SU-DHL-6 (cell line): ENCODE data around the gene OLFM1.

ENCODE experiments used
- H2AFZ ChIP-seq: fragments of 200-600 bp; sonication (generic); 2 replicates; pipeline ENCODE4 v1.6.1; 2014; ENCODE audit warnings: low read depth, mild to moderate bottlenecking, moderate library complexity, mixed read lengths, antibody characterized with exemption, low read length; ENCODE audit not compliant: severe bottlenecking
- H3F3A ChIP-seq: fragments of 200-600 bp; shearing (Covaris generic); 2 replicates; pipeline ENCODE4 v1.6.0; 2016; ENCODE audit warnings: antibody characterized with exemption, mild to moderate bottlenecking; ENCODE audit not compliant: insufficient read depth
- H3K27ac ChIP-seq: fragments of 200-600 bp; sonication (generic); 2 replicates; pipeline ENCODE4 v1.5.1; 2016; ENCODE audit warnings: low read depth, mild to moderate bottlenecking, low read length, moderate library complexity, mixed read lengths
- H3K27me3 ChIP-seq: fragments of 200-600 bp; sonication (generic), shearing (Covaris generic); 2 replicates; pipeline ENCODE4 v1.6.0; 2014; ENCODE audit warnings: mild to moderate bottlenecking, low read length
- H3K36me3 ChIP-seq: fragments of 200-600 bp; sonication (generic); 2 replicates; pipeline ENCODE4 v1.6.1; 2014; ENCODE audit warnings: mild to moderate bottlenecking, low read length, mixed read lengths
- H3K4me2 ChIP-seq: fragments of 300-600, 200-600 bp; shearing (Covaris generic), sonication (generic); 2 replicates; pipeline ENCODE4 v1.6.0; 2014; ENCODE audit warnings: low read length, low read depth, mild to moderate bottlenecking; ENCODE audit not compliant: poor library complexity, severe bottlenecking
- H3K4me3 ChIP-seq: fragments of 200-600 bp; sonication (generic); 2 replicates; pipeline ENCODE4 v1.5.1; 2014; ENCODE audit warnings: antibody characterized with exemption, low read length, mild to moderate bottlenecking, mixed read lengths; ENCODE audit not compliant: insufficient read depth, poor library complexity, severe bottlenecking
- H3K79me2 ChIP-seq: fragments of 200-600 bp; sonication (generic); 2 replicates; pipeline ENCODE4 v1.6.1; 2014; ENCODE audit warnings: mild to moderate bottlenecking, low read length, moderate library complexity; ENCODE audit not compliant: insufficient read depth
- H3K9ac ChIP-seq: fragments of 200-600 bp; sonication (generic); 2 replicates; pipeline ENCODE4 v1.7.0; 2014; ENCODE audit warnings: mild to moderate bottlenecking, low read length
- H3K9me2 ChIP-seq: fragments of 200-600 bp; sonication (generic); replicated peaks from 2 replicates; pipeline ENCODE4 v1.6.1; 2014; ENCODE audit warnings: low read length; ENCODE audit not compliant: insufficient read depth
- H3K9me3 ChIP-seq: fragments of 200-600 bp; sonication (generic); 2 replicates; pipeline ENCODE4 v1.6.1; 2014; ENCODE audit warnings: low read length, mixed read lengths; ENCODE audit not compliant: insufficient read depth
- H4K20me1 ChIP-seq: fragments of 200-600 bp; sonication (generic); 2 replicates; pipeline ENCODE4 v1.6.1; 2014; ENCODE audit warnings: low read depth, mild to moderate bottlenecking, antibody characterized with exemption, low read length, moderate library complexity, mixed read lengths
- EZH2phosphoT487 ChIP-seq: fragments of 200-600 bp; sonication (generic), shearing (Covaris generic); conservative IDR thresholded peaks from 2 replicates; pipeline ENCODE4 v1.6.1; 2018; ENCODE audit warnings: mild to moderate bottlenecking, antibody characterized with exemption, low read length, moderate library complexity, mixed read lengths
- TF ChIP-seq, protein P1 (sequence below): fragments of 200-600 bp; sonication (generic); IDR thresholded peaks from one replicate; pipeline ENCODE4 v1.5.1; 2017; ENCODE audit warnings: antibody characterized with exemption, mild to moderate bottlenecking, low read length, moderate library complexity; ENCODE audit not compliant: insufficient read depth, poor library complexity, severe bottlenecking

OLFM1 gene

DNA sequence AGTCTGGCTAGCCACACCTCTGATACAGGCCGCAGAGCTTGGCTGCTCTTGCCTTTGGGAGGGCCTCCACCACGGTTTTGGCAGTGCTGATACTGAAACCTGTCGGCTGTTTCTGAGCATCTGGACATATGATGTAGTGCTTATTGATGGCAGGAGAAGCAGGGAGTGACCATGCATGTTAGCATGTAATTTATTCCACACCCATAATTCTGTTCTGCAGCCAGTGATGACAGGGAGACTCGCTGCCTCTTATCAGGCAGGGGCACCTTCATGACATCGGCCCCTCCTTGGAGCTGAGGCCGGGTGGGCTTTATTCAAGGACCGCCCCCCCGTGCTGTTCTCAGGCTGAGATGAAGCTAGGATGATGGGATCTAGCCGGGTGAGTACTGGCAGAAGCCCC is 49.0 kb downstream of the OLFM1 start:
- H3K4me2 ChIP-seq, result no peak overlapping the region
- TF ChIP-seq EZH2phosphoT487, result no peak
- TF ChIP-seq, protein P1, sequence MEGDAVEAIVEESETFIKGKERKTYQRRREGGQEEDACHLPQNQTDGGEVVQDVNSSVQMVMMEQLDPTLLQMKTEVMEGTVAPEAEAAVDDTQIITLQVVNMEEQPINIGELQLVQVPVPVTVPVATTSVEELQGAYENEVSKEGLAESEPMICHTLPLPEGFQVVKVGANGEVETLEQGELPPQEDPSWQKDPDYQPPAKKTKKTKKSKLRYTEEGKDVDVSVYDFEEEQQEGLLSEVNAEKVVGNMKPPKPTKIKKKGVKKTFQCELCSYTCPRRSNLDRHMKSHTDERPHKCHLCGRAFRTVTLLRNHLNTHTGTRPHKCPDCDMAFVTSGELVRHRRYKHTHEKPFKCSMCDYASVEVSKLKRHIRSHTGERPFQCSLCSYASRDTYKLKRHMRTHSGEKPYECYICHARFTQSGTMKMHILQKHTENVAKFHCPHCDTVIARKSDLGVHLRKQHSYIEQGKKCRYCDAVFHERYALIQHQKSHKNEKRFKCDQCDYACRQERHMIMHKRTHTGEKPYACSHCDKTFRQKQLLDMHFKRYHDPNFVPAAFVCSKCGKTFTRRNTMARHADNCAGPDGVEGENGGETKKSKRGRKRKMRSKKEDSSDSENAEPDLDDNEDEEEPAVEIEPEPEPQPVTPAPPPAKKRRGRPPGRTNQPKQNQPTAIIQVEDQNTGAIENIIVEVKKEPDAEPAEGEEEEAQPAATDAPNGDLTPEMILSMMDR, result no peak
- H3K27ac ChIP-seq, result no peak overlapping the region
- H4K20me1 ChIP-seq, result no peaks in the 10 kb centered on the region
- no peaks in the 10 kb centered on the region for H3K36me3 ChIP-seq
- H3K79me2 ChIP-seq, result no peaks in the 10 kb centered on the region
- no peaks in the 10 kb centered on the region for H3K27me3 ChIP-seq
- H3K9ac ChIP-seq, result no peak overlapping the region
- H2AFZ ChIP-seq, result no peak overlapping the region
- H3K4me3 ChIP-seq, result no peak overlapping the region
- H3F3A ChIP-seq, result no peaks in the 10 kb centered on the region
- no peaks in the 10 kb centered on the region for H3K9me3 ChIP-seq
- H3K9me2 ChIP-seq, result no peaks in the 10 kb centered on the region

DNA sequence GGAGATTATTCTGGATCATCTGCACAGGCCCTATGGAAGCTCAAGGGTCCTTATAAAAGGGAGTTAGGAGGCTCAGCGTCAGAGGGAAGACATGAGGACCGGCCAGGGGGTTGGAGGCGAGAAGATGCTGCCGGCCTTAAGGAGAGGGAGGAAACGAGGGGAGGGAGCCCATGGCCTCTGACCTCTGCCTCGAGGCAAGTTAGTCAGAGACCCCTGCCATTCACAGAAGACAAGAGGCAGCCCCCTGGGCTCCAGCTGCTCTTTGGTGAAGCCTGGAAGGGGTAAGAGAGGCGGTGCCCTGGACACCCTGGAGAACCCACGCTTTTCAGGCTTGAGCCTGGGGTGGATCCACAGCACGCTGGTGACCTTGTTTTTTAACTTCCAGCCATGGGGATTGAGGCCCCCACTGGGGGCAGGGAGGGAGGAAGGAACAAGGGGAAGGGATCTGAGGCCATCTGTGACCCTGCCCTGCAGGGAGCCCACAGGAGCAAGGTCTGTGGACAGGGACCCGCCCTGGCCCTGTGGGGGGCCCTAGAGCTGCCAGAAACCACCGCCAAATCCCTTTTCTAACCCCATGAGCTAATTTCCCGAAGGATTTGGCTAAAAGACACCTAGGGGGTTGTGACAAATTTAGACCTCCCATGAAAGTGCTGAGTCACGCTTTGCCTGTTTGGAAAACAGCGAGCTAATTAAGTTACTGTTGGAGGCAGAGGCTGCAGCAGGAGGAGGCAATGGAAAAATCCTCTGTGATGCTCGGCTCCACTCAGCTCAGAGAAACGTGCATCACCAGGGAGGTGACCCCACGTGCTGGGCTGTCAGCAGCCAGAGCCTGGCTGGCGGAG is 49.7 kb downstream of the OLFM1 start:
- no peak overlapping the region for H3K4me3 ChIP-seq
- no peaks in the 10 kb centered on the region for H4K20me1 ChIP-seq
- H3K27ac ChIP-seq, result no peak overlapping the region
- H2AFZ ChIP-seq, result no peak overlapping the region
- H3K27me3 ChIP-seq, result no peaks in the 10 kb centered on the region
- no peaks in the 10 kb centered on the region for H3K79me2 ChIP-seq
- no peaks in the 10 kb centered on the region for H3F3A ChIP-seq
- no peaks in the 10 kb centered on the region for H3K9me2 ChIP-seq
- TF ChIP-seq EZH2phosphoT487, result no peak
- TF ChIP-seq, protein P1, result no peak
- no peak overlapping the region for H3K4me2 ChIP-seq
- H3K36me3 ChIP-seq, result no peaks in the 10 kb centered on the region
- H3K9ac ChIP-seq, result no peak overlapping the region
- no peaks in the 10 kb centered on the region for H3K9me3 ChIP-seq

DNA sequence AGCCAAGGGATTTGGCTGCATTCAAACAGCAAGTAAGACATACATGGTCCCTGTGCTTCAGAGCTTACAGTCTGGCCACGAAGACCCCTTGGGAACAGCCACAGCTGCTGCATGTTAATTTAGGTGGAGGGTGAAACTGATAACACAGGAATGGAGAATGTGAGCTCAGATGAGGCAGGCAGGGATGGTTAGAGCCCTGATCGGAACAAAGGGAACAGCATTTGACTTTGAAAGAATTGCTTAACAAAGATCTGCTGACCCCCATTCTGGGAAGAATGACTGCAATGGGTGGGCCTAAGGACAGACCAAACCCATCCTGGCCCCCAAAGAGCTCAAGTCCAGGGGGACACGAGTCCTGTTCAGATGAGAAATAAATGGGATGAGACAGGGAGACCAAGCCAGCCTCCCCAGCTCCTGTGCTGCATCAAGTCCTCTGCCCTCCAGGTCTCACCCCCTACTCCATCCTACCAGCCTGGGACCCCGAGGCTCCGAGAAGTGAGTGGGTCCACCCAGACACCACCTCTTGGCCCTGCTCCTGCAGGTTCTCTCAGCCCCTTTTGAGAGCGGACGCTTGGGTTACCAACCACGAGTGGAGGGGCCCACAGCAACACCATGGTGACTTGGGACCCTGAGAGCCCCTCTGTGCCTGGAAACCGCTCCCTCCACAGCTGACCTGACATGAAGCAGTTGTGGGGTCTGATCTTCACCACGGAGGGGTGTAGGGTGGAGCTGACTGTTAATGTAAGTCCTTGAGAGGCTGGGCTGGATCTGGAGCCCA is 50.8 kb downstream of the OLFM1 start:
- TF ChIP-seq, protein P1, result no peak
- TF ChIP-seq EZH2phosphoT487, result no peak
- H3K27ac ChIP-seq, result no peak overlapping the region
- H2AFZ ChIP-seq, result no peak overlapping the region
- H3K4me2 ChIP-seq, result no peak overlapping the region
- H4K20me1 ChIP-seq, result no peaks in the 10 kb centered on the region
- no peaks in the 10 kb centered on the region for H3K36me3 ChIP-seq
- H3K79me2 ChIP-seq, result no peaks in the 10 kb centered on the region
- no peaks in the 10 kb centered on the region for H3K9me2 ChIP-seq
- H3K9ac ChIP-seq, result no peak overlapping the region
- no peaks in the 10 kb centered on the region for H3K27me3 ChIP-seq
- no peaks in the 10 kb centered on the region for H3F3A ChIP-seq
- H3K4me3 ChIP-seq, result no peak overlapping the region
- H3K9me3 ChIP-seq, result no peaks in the 10 kb centered on the region
